Calu3 (cell line): Measurements from ENCODE around the gene BTBD3. TPM values are rescaled to one million over a fixed set of nuclear protein-coding genes. Genes with fewer than 3 reads are reported as not detected.

Source experiments
- BruUV-seq: library from RNA; stranded (reverse); fragments of 400-500 nt; replicated peaks from 2 replicates; lab custom pipeline; 2021; lab: Mats Ljungman, UMichigan
- CTCF ChIA-PET: fragments of 300-600 bp; sonication (Branson Sonifier 250); formaldehyde crosslinking; loops from one replicate; lab custom pipeline; 2022; ENCODE audit warnings: antibody characterized with exemption; lab: Charles Lee
- DNase-seq: peaks from one replicate; pipeline ENCODE4 v3.0.0; 2022
- H3K27ac Mint-ChIP-seq: one replicate; pipeline ENCODE4 v1.8.0; 2022; ENCODE audit warnings: mixed read lengths; ENCODE audit not compliant: unreplicated experiment
- H3K27me3 Mint-ChIP-seq: one replicate; pipeline ENCODE4 v1.8.0; 2022; ENCODE audit warnings: mixed read lengths; ENCODE audit not compliant: unreplicated experiment
- H3K36me3 Mint-ChIP-seq: one replicate; pipeline ENCODE4 v1.8.0; 2022; ENCODE audit warnings: mild to moderate bottlenecking, moderate library complexity, mixed read lengths; ENCODE audit not compliant: insufficient read depth, unreplicated experiment
- H3K4me1 Mint-ChIP-seq: one replicate; pipeline ENCODE4 v1.8.0; 2022; ENCODE audit warnings: mild to moderate bottlenecking, low read depth, mixed read lengths; ENCODE audit not compliant: unreplicated experiment
- H3K4me3 Mint-ChIP-seq: one replicate; pipeline ENCODE4 v1.8.0; 2022; ENCODE audit warnings: mild to moderate bottlenecking, low read depth, moderate library complexity, mixed read lengths; ENCODE audit not compliant: unreplicated experiment
- H3K9me3 Mint-ChIP-seq: one replicate; pipeline ENCODE4 v1.8.0; 2022; ENCODE audit warnings: low read depth, mixed read lengths; ENCODE audit not compliant: unreplicated experiment
- CTCF ChIP-seq: fragments of 200-600 bp; IDR thresholded peaks from one replicate; pipeline ENCODE4 v1.8.0; 2022; ENCODE audit warnings: antibody characterized with exemption; ENCODE audit not compliant: unreplicated experiment
- intact Hi-C: fragments of 100-400 bp; cut with micrococcal nuclease; formaldehyde crosslinking; loops from one replicate; pipeline ENCODE4 v1.10.0; 2022; ENCODE audit not compliant: unreplicated experiment
- total RNA-seq: library from RNA; stranded (reverse); gene quantifications from 2 replicates; pipeline ENCODE4 v1.2.3, GENCODE V29; 2022

The BTBD3 gene
- total RNA-seq, 1 experiment from 2014 or later, result 38.2 TPM

GRCh38 chr20:11895861-11896387 is 21.8 kb upstream of the BTBD3 start:
- Mint-ChIP-seq H3K4me3 (no peak overlapping the region), H3K27ac (no peak overlapping the region), H3K36me3 (peaks cover 17% of the 10 kb centered on the region), H3K27me3 (no peaks in the 10 kb centered on the region), H3K9me3 (peaks cover 2% of the 10 kb centered on the region), H3K4me1 (peaks cover 46% of the 10 kb centered on the region)
- TF ChIP-seq CTCF, result no peak
- CTCF ChIA-PET, result no interaction called here
- intact Hi-C loops, result no loop called here
- DNase-seq, result no peak
- BruUV-seq, result no TSS peak

GRCh38 chr20:11901127-11901526 is 16.6 kb upstream of the BTBD3 start:
- Mint-ChIP-seq H3K36me3 (no peaks in the 10 kb centered on the region), H3K27me3 (no peaks in the 10 kb centered on the region)

GRCh38 chr20:11902285-11902697 is 15.4 kb upstream of the BTBD3 start:
- H3K27ac Mint-ChIP-seq, result no peak overlapping the region
- no peak for DNase-seq
- no peaks in the 10 kb centered on the region for H3K9me3 Mint-ChIP-seq
- H3K27me3 Mint-ChIP-seq, result no peaks in the 10 kb centered on the region
- H3K36me3 Mint-ChIP-seq, result no peaks in the 10 kb centered on the region
- CTCF ChIA-PET, result no interaction called here
- no TSS peak for BruUV-seq
- H3K4me1 Mint-ChIP-seq, result peaks cover 46% of the 10 kb centered on the region
- intact Hi-C loops, result no loop called here
- H3K4me3 Mint-ChIP-seq, result no peak overlapping the region
- no peak for TF ChIP-seq CTCF

More at GRCh38 chr20:11901127-11901526, 16.6 kb upstream of the BTBD3 start:
- no peak for DNase-seq
- H3K4me3 Mint-ChIP-seq, result no peak overlapping the region
- peaks cover 45% of the 10 kb centered on the region for H3K4me1 Mint-ChIP-seq
- CTCF ChIA-PET, result no interaction called here
- no peak for TF ChIP-seq CTCF
- no peaks in the 10 kb centered on the region for H3K9me3 Mint-ChIP-seq
- no peak overlapping the region for H3K27ac Mint-ChIP-seq
- intact Hi-C loops, result no loop called here
- no TSS peak for BruUV-seq

- no peaks in the 10 kb centered on the region for H3K36me3 Mint-ChIP-seq
- intact Hi-C loops, result loop anchor here (5.0 kb wide), 1 partner anchor 228 kb away; no protein-coding TSS in a partner anchor
- peaks cover 31% of the 10 kb centered on the region for H3K4me1 Mint-ChIP-seq
- H3K27ac Mint-ChIP-seq, result no peak overlapping the region
- H3K9me3 Mint-ChIP-seq, result no peaks in the 10 kb centered on the region
- no TSS peak for BruUV-seq
- no peaks in the 10 kb centered on the region for H3K27me3 Mint-ChIP-seq
- no peak for DNase-seq
- H3K4me3 Mint-ChIP-seq, result no peak overlapping the region
- no peak for TF ChIP-seq CTCF
- CTCF ChIA-PET, result no interaction called here
These were observed 12.1 kb upstream of the BTBD3 start for GRCh38 chr20:11905460-11906179.
